NCI-H526 treated with DMSO at 0.1 percent for 48 hours (cell line): ENCODE results near the gene GDI1.

ENCODE experiments used
- DNase-seq: peaks from one replicate; lab custom pipeline; 2025; lab: John Stamatoyannopoulos, UW

Gene GDI1

DNA sequence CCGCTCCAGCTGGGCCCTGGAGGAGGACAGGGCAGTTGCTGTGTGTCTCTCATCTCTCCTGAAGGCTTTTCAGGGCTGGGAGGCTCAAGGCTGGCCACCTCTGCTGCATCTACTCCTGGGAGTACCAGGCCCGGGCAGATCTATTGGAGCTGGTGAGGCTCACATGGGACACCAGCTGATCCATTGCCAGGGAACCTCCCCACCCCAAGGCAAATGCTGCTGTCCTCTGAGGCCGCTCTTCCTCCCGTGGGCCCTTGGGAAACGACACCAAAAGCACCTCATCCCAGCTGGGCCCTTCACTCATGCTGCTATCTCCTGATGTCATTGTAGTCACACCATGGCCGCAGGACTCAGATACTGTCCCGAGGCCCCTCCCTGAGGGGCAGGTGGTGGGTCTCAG lies 45.8 kb downstream of the GDI1 start:
- DNase-seq, result no peak

DNA sequence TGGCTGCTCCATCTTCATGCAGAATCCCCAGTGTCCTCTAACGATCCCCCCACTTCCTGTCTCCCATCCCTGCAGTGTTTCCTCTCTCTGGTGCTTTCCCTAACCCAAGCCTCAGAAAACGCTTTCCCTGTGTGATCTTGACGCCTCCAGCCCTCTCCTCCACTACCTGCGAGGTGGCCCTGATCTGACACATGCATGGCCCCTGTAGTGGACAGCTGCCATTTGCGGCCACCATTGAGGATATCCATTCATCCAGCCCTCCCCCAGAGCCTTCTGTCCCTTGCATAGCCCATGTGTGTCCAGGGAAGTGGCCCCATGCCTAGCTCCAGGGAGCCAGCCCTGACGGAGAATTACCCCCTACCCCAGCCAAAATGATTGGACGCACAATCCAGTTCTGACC lies 46.4 kb downstream of the GDI1 start:
- DNase-seq, result no peak

DNA sequence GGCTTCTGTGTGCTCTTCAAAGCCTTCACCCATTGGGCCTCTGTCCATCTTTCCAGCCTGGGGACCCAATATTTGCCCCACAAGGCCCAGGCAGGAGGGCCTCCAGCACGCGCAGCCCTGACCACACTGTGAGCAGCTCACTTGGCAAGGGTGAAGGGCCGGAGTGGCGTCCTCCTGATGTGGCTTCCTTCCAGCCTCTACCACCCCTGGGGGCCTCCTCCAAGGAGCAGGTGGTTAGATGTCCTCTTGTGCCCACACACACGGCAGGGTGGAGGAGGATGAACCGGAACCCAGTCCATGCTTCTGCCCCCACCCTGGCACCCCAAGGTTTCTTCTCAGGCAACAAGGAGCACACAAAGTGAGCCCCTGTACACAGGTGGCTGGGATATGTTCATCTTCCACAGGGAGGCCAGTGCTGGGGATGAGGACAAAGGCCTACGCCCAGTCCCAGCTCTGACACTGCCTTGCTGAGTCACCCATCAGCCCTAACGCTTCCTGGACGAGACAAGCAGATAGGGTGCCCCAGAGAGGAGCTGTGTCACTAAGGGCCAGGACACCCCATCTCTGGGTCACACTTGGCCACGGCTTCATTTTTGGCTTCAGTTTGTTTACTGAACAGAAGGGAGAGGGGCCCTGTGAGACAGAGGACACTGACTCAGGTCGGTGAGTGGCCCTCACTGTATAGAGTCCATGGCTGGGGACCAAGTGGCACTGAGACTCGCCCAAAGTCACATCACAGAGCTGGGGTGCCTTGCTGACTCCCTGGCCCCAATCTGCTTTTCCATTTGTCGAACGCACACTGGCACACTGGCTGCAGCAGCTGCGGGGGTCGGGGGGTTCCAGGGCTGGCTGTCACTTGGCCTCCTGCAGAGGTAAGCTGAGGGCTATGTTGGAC lies 47.5 kb downstream of the GDI1 start:
- DNase-seq, result no peak

DNA sequence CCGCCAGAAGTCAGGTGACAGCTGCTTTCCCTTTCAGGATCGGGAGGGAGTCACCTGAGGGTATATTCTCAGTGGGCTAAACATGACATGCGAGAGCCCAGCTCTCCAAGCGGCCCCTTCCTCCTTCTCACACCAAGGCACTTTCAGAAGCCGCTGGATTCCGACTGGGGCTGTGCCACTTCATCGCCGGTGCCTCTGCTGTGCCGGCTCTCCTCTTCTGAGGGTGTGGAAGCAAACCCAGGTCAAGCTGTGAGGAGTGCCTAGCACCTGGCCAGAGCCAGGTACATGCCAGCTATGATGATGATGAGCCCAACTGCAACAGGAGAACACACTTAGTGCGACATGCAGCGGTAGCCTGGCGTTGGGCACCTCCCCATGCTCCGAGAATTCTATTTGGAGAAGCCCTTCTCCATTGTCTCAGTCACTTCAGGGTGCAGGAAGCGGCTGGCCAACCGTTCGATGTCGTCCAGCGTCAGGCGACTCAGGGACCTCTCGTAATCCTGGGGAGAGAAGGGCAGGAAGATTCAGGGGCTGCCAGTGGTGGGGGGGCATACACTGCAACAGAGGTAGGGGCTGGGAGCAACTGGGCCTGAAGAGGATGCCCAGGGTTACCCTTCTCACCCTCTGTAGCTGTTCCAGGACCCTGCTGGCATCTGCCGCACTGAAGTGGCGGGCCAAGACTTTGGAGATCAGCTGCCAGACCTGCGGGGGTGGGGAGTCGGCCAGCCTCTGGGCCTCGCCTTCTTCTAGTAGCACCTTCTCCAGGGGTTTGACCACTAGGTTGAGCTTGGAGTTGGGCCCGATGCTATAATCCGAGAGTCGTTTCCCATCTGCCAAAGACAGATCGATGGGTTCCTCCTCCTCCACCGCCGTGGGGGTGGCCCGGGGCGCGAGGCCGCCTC lies 48.4 kb downstream of the GDI1 start:
- peak; percentile 8 for DNase-seq

DNA sequence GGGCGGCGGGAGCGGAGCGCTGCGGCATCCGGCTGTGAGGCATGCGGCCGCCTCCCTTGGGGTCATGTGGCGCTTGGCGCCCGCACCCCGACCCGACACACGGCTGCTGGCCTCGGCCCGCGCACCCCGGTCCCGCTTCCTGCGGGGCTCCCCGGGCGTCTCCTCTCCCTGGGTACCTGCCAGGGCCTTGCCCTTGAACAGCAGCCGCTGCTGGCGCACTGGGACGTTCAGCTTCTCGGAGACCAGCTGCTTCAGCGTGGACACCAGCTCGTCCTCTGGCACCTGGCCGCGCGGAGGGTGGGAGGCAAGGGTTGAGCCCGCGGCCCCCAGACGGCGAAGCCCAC lies 49.1 kb downstream of the GDI1 start:
- DNase-seq, result no peak

DNA sequence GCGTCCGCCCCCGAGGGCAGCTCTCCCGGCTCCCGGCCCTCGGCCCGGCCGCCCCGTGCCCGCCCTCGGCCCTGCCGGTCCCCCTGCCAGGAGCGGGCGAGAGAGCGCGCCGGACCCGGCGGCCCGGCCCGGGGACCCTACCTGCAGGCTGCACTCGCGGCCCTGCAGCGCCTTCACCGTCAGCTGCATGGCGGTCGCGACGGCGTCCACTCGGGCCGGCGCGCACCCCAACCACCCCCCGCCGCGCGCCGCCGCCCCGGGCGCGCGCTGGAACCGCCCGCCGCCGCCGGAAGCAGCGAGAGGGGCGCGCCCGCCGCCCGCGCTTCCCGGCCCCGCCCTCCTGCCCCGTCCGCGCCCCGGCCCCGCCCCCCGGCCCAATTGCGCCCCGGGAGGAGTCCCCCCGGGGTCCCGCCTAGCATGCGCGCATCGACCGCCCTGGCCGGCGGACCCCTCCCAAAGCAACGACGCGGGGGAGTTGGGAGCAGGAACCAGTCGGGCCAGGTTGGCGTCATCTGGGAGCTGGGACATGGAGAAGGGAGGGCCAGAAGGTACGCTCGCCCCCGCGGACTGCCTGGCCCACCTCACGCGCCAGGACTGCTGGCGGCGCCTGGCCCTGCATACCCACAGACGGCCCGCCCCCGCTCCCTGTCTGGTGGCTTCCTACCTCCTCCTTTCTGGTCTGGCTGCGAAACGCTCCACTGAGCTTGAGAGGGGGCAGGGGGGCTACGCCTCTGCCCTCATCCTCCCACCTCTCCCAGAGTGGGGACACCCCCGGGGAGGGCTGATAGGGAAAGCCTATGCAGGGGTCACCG lies 49.6 kb downstream of the GDI1 start, which contains the start of gene UBL4A:
Gene UBL4A (minus strand): TSS at position 220 of the 812 bp plus-strand sequence. CDS start 31 bp downstream, at position 189.
- peak; percentile 79 for DNase-seq

DNA sequence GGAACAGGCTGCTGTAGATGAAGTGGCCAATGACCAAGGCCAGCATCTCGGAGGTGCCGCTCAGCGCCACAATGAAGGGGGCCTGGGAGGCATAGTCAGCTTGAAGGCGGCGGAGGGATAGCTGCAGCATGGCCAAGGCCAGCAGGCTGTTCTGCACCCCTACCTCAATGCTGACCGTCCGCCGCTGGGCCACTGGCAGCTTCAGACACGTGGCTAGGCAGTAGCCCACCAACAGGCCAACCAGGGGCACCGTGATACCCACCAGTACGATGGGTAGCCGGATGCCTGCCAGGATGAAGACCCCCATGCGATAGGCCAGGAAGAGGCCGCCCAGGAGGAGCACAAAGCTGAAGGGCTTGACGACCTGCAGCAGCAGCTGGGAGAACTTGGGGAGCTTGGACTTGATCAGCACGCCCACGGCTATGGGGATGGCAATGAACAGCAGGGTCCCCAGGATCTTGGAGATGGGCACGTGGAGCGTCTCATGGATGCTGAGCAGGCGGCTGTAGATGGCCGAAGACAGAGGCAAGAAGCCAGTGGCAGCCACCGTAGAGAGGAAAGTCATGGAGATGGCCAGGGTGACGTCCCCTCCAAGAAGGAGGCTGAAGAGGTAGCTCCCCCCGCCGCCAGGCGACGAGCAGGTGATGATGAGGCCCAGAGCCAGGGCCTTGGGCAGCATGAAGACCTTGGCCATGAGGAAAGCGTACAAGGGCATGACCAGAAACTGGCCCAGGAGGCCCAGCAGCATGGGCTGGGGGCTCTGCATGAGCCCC lies 50.8 kb downstream of the GDI1 start:
- DNase-seq, result no peak

DNA sequence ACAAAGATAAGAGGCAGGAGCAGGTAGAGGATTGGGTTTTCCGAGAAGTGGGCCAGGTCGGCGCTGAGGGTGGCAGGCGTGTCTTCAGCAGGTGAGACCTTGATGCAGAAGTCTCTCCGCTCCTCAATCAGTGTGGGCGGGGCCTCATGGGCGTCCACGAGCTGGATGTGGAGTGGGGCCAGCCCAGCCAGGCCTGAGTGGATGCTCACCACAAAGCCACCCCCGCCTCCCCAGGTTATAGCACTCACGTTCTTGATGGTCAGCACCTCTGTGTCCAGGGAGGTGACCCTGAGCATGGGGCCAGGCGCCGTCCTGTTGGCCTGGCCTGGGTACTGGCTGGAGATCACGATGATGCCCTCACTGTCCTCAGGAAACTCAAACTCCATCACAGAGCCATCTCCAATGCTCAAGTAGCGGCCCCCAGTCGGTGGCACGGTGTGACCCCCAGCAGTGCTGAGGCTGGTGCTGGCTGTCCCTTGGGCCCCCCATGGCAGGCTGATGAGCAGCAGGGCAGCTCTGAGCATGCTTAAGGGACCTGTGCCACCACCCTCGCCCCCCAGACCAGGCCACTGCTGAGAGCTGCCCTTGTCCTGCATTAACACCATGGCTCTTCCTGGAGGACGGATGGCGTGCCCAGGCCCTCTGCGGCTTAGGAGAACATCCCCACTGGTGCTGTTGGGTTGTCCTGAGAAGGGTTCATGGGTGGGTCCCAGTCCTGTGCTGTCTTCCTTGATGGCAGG lies 51.6 kb downstream of the GDI1 start:
- no peak for DNase-seq

DNA sequence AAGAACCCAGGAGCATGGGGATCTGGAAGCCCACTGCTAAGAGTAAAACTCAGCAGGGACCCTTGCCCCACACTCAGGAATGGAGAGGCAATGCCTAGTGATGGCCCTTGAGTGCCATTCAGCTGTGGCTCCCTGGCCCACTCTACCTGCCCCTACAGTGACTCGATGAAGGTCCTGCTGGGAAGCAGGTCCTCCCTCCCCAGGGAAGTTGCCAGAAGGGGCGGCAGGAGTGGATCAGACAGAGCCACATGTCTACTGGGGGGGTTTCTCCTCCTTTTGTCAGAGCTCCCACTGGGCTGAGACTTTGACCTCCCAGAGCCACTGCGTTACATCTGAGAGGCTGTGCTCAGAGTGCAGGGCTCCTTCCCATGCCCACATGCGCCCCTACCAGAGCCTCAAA lies 52.2 kb downstream of the GDI1 start:
- DNase-seq, result no peak

DNA sequence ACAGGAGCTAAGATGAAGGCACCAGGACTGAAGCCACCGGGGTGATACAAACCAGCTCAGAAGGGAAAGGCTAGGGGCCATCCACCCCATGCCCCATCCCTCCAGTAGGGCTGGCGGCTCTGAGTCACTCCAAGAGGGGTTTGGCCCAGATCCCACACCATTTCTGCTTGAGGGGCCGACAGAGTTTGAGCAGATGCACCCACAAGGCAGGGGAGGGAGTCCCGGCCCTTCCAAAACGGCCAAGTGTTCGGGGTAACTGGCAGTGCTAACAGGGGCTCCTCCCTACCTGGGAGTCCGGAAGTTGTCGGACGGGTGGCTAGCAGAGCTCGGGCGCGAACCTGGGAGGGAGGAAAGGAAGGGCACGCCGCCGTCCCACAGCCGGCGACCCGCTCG lies 53.1 kb downstream of the GDI1 start:
- DNase-seq, result no peak

DNA sequence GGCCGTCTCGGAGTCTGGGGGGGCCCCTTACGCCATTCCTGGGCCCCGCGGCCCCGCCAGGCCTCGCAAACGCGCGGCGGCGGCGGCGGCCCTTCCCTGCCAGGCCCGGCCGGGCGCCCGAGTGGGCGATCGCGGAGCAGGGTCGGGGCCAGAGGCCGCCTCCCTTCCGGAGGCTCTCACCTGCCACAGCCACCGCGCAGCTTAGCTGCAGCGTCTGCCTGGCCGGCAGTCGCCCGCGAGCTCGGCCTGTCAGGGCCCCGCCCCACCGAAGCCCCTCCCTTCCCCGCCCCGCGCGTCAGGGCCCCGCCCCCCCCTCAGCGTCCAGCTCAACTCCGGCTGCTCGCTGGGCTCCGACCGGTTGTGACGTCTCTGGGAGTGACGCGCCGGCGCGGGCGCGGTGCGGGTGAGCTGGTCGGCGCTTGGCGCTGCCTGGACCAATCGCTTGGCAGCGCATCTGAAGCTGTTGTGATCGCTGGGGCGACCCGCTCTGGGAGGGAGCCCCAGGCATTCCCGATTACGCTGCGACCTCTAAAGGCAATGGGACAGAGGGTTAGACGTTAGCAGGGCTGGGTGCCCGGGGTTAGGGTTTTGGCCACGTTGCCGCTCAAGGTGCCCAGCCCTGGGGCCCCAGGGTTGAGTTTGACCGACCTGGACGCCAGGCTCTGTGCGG lies 53.6 kb downstream of the GDI1 start, which contains the start of gene SLC10A3:
Gene SLC10A3 (minus strand): TSS at position 216 of the 670 bp plus-strand sequence. CDS start 1,689 bp downstream, outside the sequence.
- peak; percentile 91 for DNase-seq
